GM06990 (cell line): ENCODE data around the gene INO80C.

Experiments used
- DNase-seq: peaks from one replicate; pipeline ENCODE4 v3.0.0-alpha.2; 2011; ENCODE audit not compliant: insufficient read length; ENCODE audit errors: extremely low read depth
- H3K27me3 ChIP-seq: replicated peaks from 2 replicates; pipeline ENCODE4 v1.6.0; 2011; ENCODE audit warnings: low read length; ENCODE audit not compliant: control insufficient read depth, insufficient read depth
- H3K36me3 ChIP-seq: 2 replicates; pipeline ENCODE4 v1.5.1; 2011; ENCODE audit warnings: low read length; ENCODE audit not compliant: control insufficient read depth, insufficient read depth
- H3K4me3 ChIP-seq: replicated peaks from 2 replicates; pipeline ENCODE4 v1.5.1; 2011; ENCODE audit warnings: low read depth, mild to moderate bottlenecking, control low read depth, low read length
- TF ChIP-seq, protein P1 (sequence below): IDR thresholded peaks from 2 replicates; pipeline ENCODE4 v1.5.1; 2011; ENCODE audit warnings: low read length, control low read depth, mild to moderate bottlenecking, inconsistent platforms; ENCODE audit not compliant: insufficient read depth, poor library complexity, severe bottlenecking

Gene INO80C

GRCh38 chr18:35464831-35465279 is 32.9 kb downstream of the INO80C start:
- no peaks in the 10 kb centered on the region for H3K36me3 ChIP-seq
- H3K27me3 ChIP-seq: no peaks in the 10 kb centered on the region
- TF ChIP-seq, protein P1, sequence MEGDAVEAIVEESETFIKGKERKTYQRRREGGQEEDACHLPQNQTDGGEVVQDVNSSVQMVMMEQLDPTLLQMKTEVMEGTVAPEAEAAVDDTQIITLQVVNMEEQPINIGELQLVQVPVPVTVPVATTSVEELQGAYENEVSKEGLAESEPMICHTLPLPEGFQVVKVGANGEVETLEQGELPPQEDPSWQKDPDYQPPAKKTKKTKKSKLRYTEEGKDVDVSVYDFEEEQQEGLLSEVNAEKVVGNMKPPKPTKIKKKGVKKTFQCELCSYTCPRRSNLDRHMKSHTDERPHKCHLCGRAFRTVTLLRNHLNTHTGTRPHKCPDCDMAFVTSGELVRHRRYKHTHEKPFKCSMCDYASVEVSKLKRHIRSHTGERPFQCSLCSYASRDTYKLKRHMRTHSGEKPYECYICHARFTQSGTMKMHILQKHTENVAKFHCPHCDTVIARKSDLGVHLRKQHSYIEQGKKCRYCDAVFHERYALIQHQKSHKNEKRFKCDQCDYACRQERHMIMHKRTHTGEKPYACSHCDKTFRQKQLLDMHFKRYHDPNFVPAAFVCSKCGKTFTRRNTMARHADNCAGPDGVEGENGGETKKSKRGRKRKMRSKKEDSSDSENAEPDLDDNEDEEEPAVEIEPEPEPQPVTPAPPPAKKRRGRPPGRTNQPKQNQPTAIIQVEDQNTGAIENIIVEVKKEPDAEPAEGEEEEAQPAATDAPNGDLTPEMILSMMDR: no peak
- no peak for DNase-seq
- no peak overlapping the region for H3K4me3 ChIP-seq

DNA sequence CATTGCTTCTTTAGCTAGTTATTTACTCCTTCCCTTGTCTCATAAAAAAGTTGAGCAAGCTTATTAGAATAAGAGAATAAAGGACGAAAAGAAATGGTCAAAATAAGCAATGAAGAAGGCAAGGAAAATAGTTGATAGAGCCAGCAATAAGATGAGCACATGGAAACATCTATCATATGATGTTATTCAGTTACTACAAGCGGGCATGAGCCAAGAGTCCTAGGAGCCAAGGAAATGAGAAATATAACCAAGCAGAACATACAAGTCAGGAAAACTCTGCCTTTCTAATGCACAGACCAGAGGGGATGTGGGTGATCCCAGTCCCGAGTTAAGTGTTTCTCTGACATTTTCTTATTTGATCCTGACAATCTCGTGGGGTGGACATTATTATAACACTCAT is 33.9 kb downstream of the INO80C start:
- Histone ChIP-seq H3K27me3 (no peaks in the 10 kb centered on the region), H3K4me3 (no peak overlapping the region), H3K36me3 (no peaks in the 10 kb centered on the region)
- DNase-seq: no peak
- TF ChIP-seq, protein P1: no peak

DNA sequence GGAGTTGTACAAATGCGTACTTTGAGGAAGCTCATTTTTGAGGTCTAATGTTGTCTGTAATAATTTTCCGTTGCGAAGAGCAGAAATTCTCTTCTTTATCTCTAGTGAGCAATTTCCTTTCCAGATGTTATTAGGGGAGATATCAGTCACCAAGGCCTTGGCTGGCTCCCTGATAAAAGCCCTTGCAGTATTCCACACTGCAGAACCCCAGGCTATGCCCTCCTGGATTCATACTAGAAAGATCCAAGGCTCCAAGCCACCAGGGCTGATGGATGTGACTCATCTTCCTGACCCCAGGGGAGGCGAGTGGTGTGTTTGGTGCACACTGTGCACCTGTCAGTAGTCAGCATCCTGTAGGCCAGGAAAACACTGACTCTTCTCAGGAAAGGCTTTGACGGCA is 34.7 kb downstream of the INO80C start:
- no peak for DNase-seq
- Histone ChIP-seq H3K36me3 (no peaks in the 10 kb centered on the region), H3K27me3 (no peaks in the 10 kb centered on the region), H3K4me3 (no peak overlapping the region)
- TF ChIP-seq, protein P1: no peak

- no peak for DNase-seq
- H3K27me3 ChIP-seq: no peaks in the 10 kb centered on the region
- H3K4me3 ChIP-seq: no peak overlapping the region
- no peaks in the 10 kb centered on the region for H3K36me3 ChIP-seq
- TF ChIP-seq, protein P1: no peak
Measured at GRCh38 chr18:35460736-35461161, 37.0 kb downstream of the INO80C start.

GRCh38 chr18:35459997-35460396 is 37.8 kb downstream of the INO80C start:
- H3K27me3 ChIP-seq: no peaks in the 10 kb centered on the region
- no peaks in the 10 kb centered on the region for H3K36me3 ChIP-seq
- TF ChIP-seq, protein P1: no peak
- H3K4me3 ChIP-seq: no peak overlapping the region
- no peak for DNase-seq
